Chondrocyte (in vitro differentiated cells): ENCODE results near the gene CZIB. TPM values are rescaled to one million over a fixed set of nuclear protein-coding genes. Genes with fewer than 3 reads are reported as not detected.

ENCODE experiments used
- DNase-seq: peaks from one replicate; pipeline ENCODE4 v3.0.0; 2021; ENCODE audit warnings: mixed read lengths, low spot score
- H3K27ac Mint-ChIP-seq: one replicate; pipeline ENCODE4 v1.8.0; 2021; ENCODE audit warnings: mild to moderate bottlenecking, moderate library complexity, mixed read lengths; ENCODE audit not compliant: unreplicated experiment
- H3K27me3 Mint-ChIP-seq: 2 replicates; pipeline ENCODE4 v1.8.0; 2021; ENCODE audit warnings: low read depth, mixed read lengths
- H3K36me3 Mint-ChIP-seq: 2 replicates; pipeline ENCODE4 v1.8.0; 2021; ENCODE audit warnings: low read depth, mixed read lengths
- H3K4me1 Mint-ChIP-seq: 2 replicates; pipeline ENCODE4 v1.8.0; 2021; ENCODE audit warnings: low read depth, mild to moderate bottlenecking, mixed read lengths
- H3K4me3 Mint-ChIP-seq: one replicate; pipeline ENCODE4 v1.8.0; 2021; ENCODE audit warnings: mild to moderate bottlenecking, moderate library complexity, mixed read lengths; ENCODE audit not compliant: unreplicated experiment
- H3K9me3 Mint-ChIP-seq: 2 replicates; pipeline ENCODE4 v1.8.0; 2021; ENCODE audit warnings: low read depth, mixed read lengths
- long read RNA-seq: library from polyadenylated mRNA; stranded (forward); transcript quantifications from one replicate; pipeline ENCODE4 v2.0.0, GENCODE V29; 2021
- total RNA-seq: library from RNA; stranded (reverse); gene quantifications from 3 replicates; pipeline ENCODE4 v1.2.1, GENCODE V29; 2021
- TF ChIP-seq, protein P1 (sequence below): fragments of 200-600 bp; sonication (generic); IDR thresholded peaks from 2 replicates; pipeline ENCODE4 v1.5.0; 2021; ENCODE audit warnings: antibody characterized with exemption, mild to moderate bottlenecking, moderate library complexity

CZIB gene
- total RNA-seq: 39.7 to 49.3 TPM (median 41.6 TPM) in 3 replicates
- long read RNA-seq, transcript C1orf123-202 (7 exons, 1,009 nt): minor isoform, 6 of 35 reads
- long read RNA-seq, transcript C1orf123-201 (8 exons, 1,085 nt): major isoform, 15 of 35 reads
- long read RNA-seq, partial matches to known transcripts: 3 of 35 reads
- long read RNA-seq, other reads (novel, unspliced or antisense): 7 of 35 reads

DNA sequence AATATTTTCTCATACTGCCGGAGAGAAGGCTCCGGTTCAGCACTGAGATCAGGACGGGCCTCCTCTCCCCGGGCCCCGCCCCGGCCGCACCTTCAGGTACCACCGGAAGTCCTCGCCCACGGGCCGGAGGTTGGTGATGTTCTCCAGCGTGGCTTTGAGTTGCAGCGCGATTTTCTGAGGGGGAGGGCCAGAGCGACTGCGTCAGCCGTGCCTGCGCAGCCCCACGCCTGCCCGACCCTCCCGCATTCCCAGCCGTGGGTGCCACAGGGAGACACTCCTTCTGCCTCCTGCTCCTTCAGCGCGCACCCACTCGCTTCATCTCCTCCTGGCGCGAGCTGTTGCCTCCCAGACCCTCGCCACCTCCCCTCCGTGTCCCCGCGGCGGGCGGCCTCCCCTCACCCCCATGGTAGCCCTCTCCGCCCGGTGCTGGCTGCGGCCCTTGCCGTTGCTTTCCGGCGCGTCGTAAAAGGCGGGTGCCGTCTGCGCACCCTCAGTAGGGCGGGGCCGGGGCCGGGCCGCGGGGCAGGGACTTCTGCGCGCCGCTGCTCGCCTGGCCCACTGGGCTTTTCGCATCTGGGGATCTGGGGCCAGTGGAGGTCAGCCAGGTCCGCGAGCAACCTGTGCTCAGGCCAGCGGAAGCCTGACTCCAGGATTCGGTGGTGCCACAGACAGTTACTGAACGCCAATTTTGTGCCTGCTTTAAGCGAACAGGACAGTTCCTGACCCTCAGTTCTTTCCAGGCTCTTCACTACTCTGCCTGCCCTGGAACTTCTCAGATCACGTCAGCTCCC lies at the start of gene CZIB:
Gene CZIB (minus strand): TSS at position 464 of the 791 bp plus-strand sequence. CDS start 59 bp downstream, at position 405.
- TF ChIP-seq, protein P1, sequence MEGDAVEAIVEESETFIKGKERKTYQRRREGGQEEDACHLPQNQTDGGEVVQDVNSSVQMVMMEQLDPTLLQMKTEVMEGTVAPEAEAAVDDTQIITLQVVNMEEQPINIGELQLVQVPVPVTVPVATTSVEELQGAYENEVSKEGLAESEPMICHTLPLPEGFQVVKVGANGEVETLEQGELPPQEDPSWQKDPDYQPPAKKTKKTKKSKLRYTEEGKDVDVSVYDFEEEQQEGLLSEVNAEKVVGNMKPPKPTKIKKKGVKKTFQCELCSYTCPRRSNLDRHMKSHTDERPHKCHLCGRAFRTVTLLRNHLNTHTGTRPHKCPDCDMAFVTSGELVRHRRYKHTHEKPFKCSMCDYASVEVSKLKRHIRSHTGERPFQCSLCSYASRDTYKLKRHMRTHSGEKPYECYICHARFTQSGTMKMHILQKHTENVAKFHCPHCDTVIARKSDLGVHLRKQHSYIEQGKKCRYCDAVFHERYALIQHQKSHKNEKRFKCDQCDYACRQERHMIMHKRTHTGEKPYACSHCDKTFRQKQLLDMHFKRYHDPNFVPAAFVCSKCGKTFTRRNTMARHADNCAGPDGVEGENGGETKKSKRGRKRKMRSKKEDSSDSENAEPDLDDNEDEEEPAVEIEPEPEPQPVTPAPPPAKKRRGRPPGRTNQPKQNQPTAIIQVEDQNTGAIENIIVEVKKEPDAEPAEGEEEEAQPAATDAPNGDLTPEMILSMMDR: no peak
- peak within 1 kb of the TSS; percentile 96 for H3K27ac Mint-ChIP-seq
- H3K4me3 Mint-ChIP-seq: peak within 1 kb of the TSS; percentile 86
- H3K9me3 Mint-ChIP-seq: no peaks in the 10 kb centered on the region
- peaks cover 21% of the 10 kb centered on the region for H3K4me1 Mint-ChIP-seq
- DNase-seq: peak; percentile 98
- H3K27me3 Mint-ChIP-seq: no peaks in the 10 kb centered on the region
- peaks cover 2% of the 10 kb centered on the region for H3K36me3 Mint-ChIP-seq

DNA sequence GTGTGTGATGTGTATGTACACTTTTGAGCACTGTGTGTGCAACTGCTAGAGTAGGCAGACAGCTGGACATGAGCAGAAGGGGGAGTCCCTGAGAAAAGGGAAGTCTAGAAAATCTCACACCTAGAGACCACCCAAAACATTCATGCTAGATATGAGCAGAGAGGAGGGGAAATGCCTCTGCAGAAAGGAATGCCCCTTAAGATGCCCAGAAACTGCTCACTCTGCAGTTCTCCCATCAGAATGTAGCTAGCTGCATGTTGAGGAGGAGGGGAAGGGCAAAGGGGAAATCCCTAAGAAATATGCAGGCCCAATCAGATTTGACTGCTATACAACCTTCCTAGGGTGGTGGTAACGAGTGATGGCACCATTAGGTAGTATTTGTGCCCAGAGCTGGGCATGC lies 49.7 kb upstream of the CZIB start:
- DNase-seq: no peak
- TF ChIP-seq, protein P1: no peak
- Mint-ChIP-seq H3K4me1 (no peaks in the 10 kb centered on the region), H3K27me3 (no peaks in the 10 kb centered on the region), H3K4me3 (no peak overlapping the region), H3K36me3 (peaks cover 8% of the 10 kb centered on the region), H3K9me3 (no peaks in the 10 kb centered on the region), H3K27ac (no peak overlapping the region)

DNA sequence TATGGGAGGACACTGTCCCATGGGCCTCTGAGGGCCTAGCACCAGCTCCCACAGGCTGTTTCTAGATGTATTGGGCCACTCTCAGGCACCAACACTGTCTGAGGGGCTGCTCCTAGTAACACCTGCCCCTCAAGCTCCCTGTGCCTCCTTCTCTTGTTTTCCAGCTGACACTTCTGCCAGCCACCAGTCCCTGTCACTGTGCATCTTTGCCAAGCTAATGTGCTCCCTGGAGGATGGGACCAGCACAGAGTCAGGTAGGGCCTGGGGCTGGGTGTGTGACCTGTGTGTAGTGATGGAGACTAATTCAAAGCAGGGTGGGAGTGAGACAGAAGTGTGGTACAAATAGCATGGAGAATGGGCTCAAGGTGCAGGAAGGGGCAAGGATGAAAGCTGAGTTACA lies 47.3 kb upstream of the CZIB start:
- Mint-ChIP-seq H3K27me3 (no peaks in the 10 kb centered on the region), H3K36me3 (peaks cover 13% of the 10 kb centered on the region)
- TF ChIP-seq, protein P1: no peak

DNA sequence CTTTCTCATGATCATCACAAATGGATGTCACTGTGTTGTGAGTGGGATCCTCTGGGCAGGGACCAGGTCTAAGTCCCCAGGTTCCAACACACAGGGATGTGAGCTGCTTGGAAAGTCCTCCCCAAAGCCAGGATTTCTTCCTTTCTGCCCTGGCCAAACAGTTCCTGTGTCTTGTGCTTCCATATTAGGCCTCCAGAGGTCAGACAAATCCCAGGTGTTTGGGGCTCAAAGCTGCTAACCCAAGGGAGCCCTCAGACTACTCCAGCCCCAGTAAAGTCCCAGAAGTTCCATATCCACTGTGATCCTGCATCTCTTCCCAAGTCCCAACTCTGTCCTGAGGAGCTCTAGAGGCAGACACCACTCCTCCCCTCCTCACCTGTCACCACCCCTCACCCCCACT lies 45.6 kb upstream of the CZIB start:
- H3K4me3 Mint-ChIP-seq: no peak overlapping the region
- no peaks in the 10 kb centered on the region for H3K9me3 Mint-ChIP-seq
- TF ChIP-seq, protein P1: peak; percentile 46
- peaks cover 12% of the 10 kb centered on the region for H3K36me3 Mint-ChIP-seq
- H3K27me3 Mint-ChIP-seq: no peaks in the 10 kb centered on the region
- H3K4me1 Mint-ChIP-seq: no peaks in the 10 kb centered on the region
- no peak overlapping the region for H3K27ac Mint-ChIP-seq
- DNase-seq: no peak

More for the DNA sequence above, 47.3 kb upstream of the CZIB start:
- Mint-ChIP-seq H3K27ac (no peak overlapping the region), H3K4me3 (no peak overlapping the region), H3K9me3 (no peaks in the 10 kb centered on the region), H3K4me1 (no peaks in the 10 kb centered on the region)
- no peak for DNase-seq

DNA sequence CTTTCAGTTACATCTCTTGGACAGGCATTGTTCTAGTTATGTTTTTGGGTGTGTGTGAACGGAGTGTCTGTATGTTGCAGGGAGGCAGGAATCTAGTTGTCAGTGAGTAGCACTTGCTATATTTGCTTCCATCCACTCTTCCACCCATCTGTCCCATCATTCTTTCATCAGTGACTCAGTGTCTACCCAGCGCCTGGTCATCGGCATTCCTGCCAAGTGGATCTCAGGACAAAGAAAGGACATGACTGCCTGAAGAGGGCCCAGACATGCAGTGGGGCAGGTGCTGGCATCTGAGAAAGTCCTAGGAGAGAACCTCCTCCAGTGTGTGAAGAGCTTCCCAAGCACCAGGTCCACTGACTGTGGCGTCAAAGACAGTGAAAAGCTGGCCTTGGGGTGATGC lies 45.1 kb upstream of the CZIB start:
- Mint-ChIP-seq H3K27me3 (no peaks in the 10 kb centered on the region), H3K4me3 (no peak overlapping the region), H3K9me3 (no peaks in the 10 kb centered on the region), H3K36me3 (peaks cover 9% of the 10 kb centered on the region), H3K4me1 (no peaks in the 10 kb centered on the region), H3K27ac (no peak overlapping the region)
- TF ChIP-seq, protein P1: no peak
- no peak for DNase-seq
